ENCODE measurements around the gene CEP131. TPM values are rescaled to one million over a fixed set of nuclear protein-coding genes. Genes with fewer than 3 reads are reported as not detected.

The CEP131 gene
- total RNA-seq, 1 experiment from 2014 or later, result 22.3 TPM

- in situ Hi-C loops (cut with HindIII; ENCODE audit: low pct_unique_long_range_greater_than_20kb, low sequenced_read_pairs), result no loop called here
Observed at GRCh38 chr17:81212365-81212764, 10.4 kb downstream of the CEP131 start.

GRCh38 chr17:81210868-81211267 is 11.9 kb downstream of the CEP131 start:
- in situ Hi-C loops (cut with HindIII; ENCODE audit: low pct_unique_long_range_greater_than_20kb, low sequenced_read_pairs), result no loop called here
- DNase-seq (ENCODE audit: low read depth), result no peak

More at GRCh38 chr17:81212365-81212764, 10.4 kb downstream of the CEP131 start:
- DNase-seq (ENCODE audit: low read depth), result no peak

- in situ Hi-C loops (cut with HindIII; ENCODE audit: low pct_unique_long_range_greater_than_20kb, low sequenced_read_pairs), result no loop called here
Observed at GRCh38 chr17:81210466-81210865, 12.3 kb downstream of the CEP131 start.

GRCh38 chr17:81209141-81209540 is 13.6 kb downstream of the CEP131 start:
- no peak for DNase-seq (ENCODE audit: low read depth)
- in situ Hi-C loops (cut with HindIII; ENCODE audit: low pct_unique_long_range_greater_than_20kb, low sequenced_read_pairs), result no loop called here

More at GRCh38 chr17:81210466-81210865, 12.3 kb downstream of the CEP131 start:
- no peak for DNase-seq (ENCODE audit: low read depth)

GRCh38 chr17:81208651-81209050 is 14.1 kb downstream of the CEP131 start:
- DNase-seq (ENCODE audit: low read depth), result no peak
- in situ Hi-C loops (cut with HindIII; ENCODE audit: low pct_unique_long_range_greater_than_20kb, low sequenced_read_pairs), result no loop called here

GRCh38 chr17:81207610-81208581 is 14.9 kb downstream of the CEP131 start:
- in situ Hi-C loops (cut with HindIII; ENCODE audit: low pct_unique_long_range_greater_than_20kb, low sequenced_read_pairs), result no loop called here
- DNase-seq (ENCODE audit: low read depth), result no peak

GRCh38 chr17:81206657-81207056 is 16.1 kb downstream of the CEP131 start:
- no peak for DNase-seq (ENCODE audit: low read depth)
- in situ Hi-C loops (cut with HindIII; ENCODE audit: low pct_unique_long_range_greater_than_20kb, low sequenced_read_pairs), result no loop called here

GRCh38 chr17:81206166-81206565 is 16.6 kb downstream of the CEP131 start:
- no peak for DNase-seq (ENCODE audit: low read depth)
- in situ Hi-C loops (cut with HindIII; ENCODE audit: low pct_unique_long_range_greater_than_20kb, low sequenced_read_pairs), result no loop called here

- no peak for DNase-seq (ENCODE audit: low read depth)
- in situ Hi-C loops (cut with HindIII; ENCODE audit: low pct_unique_long_range_greater_than_20kb, low sequenced_read_pairs), result no loop called here
Observed at GRCh38 chr17:81204578-81204977, 18.2 kb downstream of the CEP131 start.

- in situ Hi-C loops (cut with HindIII; ENCODE audit: low pct_unique_long_range_greater_than_20kb, low sequenced_read_pairs), result no loop called here
- no peak for DNase-seq (ENCODE audit: low read depth)
Observed at GRCh38 chr17:81203136-81203535, 19.6 kb downstream of the CEP131 start.

- DNase-seq (ENCODE audit: low read depth), result no peak
- in situ Hi-C loops (cut with HindIII; ENCODE audit: low pct_unique_long_range_greater_than_20kb, low sequenced_read_pairs), result no loop called here
Observed at GRCh38 chr17:81202318-81202717, 20.4 kb downstream of the CEP131 start.

GRCh38 chr17:81200695-81201580 is 21.8 kb downstream of the CEP131 start:
- peak; percentile 41 for DNase-seq (ENCODE audit: low read depth)
- in situ Hi-C loops (cut with HindIII; ENCODE audit: low pct_unique_long_range_greater_than_20kb, low sequenced_read_pairs), result no loop called here

GRCh38 chr17:81200201-81200600 is 22.6 kb downstream of the CEP131 start:
- DNase-seq (ENCODE audit: low read depth), result no peak
- in situ Hi-C loops (cut with HindIII; ENCODE audit: low pct_unique_long_range_greater_than_20kb, low sequenced_read_pairs), result no loop called here

- in situ Hi-C loops (cut with HindIII; ENCODE audit: low pct_unique_long_range_greater_than_20kb, low sequenced_read_pairs), result no loop called here
- DNase-seq (ENCODE audit: low read depth), result no peak
Observed at GRCh38 chr17:81199482-81199830, 23.3 kb downstream of the CEP131 start.

- in situ Hi-C loops (cut with HindIII; ENCODE audit: low pct_unique_long_range_greater_than_20kb, low sequenced_read_pairs), result no loop called here
- DNase-seq (ENCODE audit: low read depth), result no peak
Observed at GRCh38 chr17:81198826-81199481, 23.8 kb downstream of the CEP131 start.

GRCh38 chr17:81197831-81198490 is 24.8 kb downstream of the CEP131 start:
- DNase-seq (ENCODE audit: low read depth), result no peak
- in situ Hi-C loops (cut with HindIII; ENCODE audit: low pct_unique_long_range_greater_than_20kb, low sequenced_read_pairs), result no loop called here

GRCh38 chr17:81197409-81197795 is 25.4 kb downstream of the CEP131 start:
- in situ Hi-C loops (cut with HindIII; ENCODE audit: low pct_unique_long_range_greater_than_20kb, low sequenced_read_pairs), result no loop called here
- no peak for DNase-seq (ENCODE audit: low read depth)

Data from Caki2 (cell line).